ENCODE results near the gene NDUFA11. TPM values are rescaled to one million over a fixed set of nuclear protein-coding genes. Genes with fewer than 3 reads are reported as not detected.

NDUFA11 gene
- total and polyA plus RNA-seq, 2 of the 13 experiments (the other 11 are each of a cell fraction or from before 2014, with no cell fraction given), result 286 to 378 TPM

DNA sequence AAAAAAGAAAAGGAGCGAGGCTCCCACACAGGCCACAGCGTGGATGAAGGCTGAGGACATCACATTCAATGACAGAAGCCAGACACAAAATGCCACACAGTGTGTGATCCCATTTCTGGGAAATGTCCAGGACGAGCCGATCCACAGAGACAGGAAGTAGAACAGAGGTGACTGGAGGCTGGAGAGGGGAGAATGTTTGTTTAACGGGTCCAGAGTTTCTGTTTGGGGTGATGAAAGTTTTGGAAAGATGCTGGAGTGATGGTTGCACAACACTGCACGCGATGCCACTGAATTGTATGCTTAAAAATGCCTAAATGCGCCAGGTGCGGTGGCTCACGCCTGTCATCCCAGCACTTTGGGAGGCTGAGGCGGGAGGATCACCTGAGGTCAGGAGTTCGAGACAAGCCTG, 32.6 kb downstream of the NDUFA11 start (continued):
- TF ChIP-seq, protein P1, sequence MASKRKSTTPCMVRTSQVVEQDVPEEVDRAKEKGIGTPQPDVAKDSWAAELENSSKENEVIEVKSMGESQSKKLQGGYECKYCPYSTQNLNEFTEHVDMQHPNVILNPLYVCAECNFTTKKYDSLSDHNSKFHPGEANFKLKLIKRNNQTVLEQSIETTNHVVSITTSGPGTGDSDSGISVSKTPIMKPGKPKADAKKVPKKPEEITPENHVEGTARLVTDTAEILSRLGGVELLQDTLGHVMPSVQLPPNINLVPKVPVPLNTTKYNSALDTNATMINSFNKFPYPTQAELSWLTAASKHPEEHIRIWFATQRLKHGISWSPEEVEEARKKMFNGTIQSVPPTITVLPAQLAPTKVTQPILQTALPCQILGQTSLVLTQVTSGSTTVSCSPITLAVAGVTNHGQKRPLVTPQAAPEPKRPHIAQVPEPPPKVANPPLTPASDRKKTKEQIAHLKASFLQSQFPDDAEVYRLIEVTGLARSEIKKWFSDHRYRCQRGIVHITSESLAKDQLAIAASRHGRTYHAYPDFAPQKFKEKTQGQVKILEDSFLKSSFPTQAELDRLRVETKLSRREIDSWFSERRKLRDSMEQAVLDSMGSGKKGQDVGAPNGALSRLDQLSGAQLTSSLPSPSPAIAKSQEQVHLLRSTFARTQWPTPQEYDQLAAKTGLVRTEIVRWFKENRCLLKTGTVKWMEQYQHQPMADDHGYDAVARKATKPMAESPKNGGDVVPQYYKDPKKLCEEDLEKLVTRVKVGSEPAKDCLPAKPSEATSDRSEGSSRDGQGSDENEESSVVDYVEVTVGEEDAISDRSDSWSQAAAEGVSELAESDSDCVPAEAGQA (IDR thresholded peaks at IDR 0.05; ENCODE audit: low read depth), result peak; percentile 64; the same call in 1 of the 2 replicates
- TF ChIP-seq, protein P1 (CRISPR knock-in tag; IDR thresholded peaks at IDR 0.05; ENCODE audit: borderline replicate concordance), result no peak
- TF ChIP-seq, protein P2, sequence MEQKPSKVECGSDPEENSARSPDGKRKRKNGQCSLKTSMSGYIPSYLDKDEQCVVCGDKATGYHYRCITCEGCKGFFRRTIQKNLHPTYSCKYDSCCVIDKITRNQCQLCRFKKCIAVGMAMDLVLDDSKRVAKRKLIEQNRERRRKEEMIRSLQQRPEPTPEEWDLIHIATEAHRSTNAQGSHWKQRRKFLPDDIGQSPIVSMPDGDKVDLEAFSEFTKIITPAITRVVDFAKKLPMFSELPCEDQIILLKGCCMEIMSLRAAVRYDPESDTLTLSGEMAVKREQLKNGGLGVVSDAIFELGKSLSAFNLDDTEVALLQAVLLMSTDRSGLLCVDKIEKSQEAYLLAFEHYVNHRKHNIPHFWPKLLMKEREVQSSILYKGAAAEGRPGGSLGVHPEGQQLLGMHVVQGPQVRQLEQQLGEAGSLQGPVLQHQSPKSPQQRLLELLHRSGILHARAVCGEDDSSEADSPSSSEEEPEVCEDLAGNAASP (CRISPR knock-in tag; IDR thresholded peaks at IDR 0.05; ENCODE audit: borderline replicate concordance), result peak; percentile 92
- TF ChIP-seq POLR2AphosphoS5 (IDR thresholded peaks at IDR 0.05; ENCODE audit: low read depth, low read length), result peak; percentile 54
- no peak for TF ChIP-seq ZNF547 (CRISPR knock-in tag; IDR thresholded peaks at IDR 0.05)
- TF ChIP-seq GABPA (IDR thresholded peaks at IDR 0.05; ENCODE audit: low read depth, low read length), result no peak
- TF ChIP-seq GABPA (CRISPR knock-in tag; IDR thresholded peaks at IDR 0.05; ENCODE audit: low read depth), result peak; percentile 76
- no peak for TF ChIP-seq DR1 (CRISPR knock-in tag; IDR thresholded peaks at IDR 0.05)
- TF ChIP-seq SATB2 (CRISPR knock-in tag; IDR thresholded peaks at IDR 0.05), result no peak
- TF ChIP-seq, protein P3, sequence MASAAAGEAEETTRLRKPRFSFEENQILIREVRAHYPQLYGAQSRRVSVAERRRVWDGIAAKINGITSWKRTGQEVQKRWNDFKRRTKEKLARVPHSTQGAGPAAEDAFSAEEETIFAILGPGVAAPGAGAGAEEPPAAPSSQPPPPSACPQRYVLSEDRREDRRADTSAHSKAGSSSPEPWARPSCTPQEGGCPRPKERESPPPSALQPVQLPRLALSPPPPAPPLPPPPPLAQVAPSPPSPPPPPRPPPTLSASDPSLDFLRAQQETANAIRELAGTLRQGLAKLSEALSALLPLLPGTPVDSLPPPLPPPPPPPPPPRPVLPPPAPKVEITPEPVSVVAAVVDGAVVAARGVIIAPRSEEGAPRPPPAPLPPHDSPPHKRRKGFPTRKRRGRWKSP (CRISPR knock-in tag; IDR thresholded peaks at IDR 0.05), result peak; percentile 86; the same call in 1 of the 2 replicates
- no peak for TF ChIP-seq ZNF138 (CRISPR knock-in tag; IDR thresholded peaks at IDR 0.05; ENCODE audit: low read depth)
- TF ChIP-seq, protein P4, sequence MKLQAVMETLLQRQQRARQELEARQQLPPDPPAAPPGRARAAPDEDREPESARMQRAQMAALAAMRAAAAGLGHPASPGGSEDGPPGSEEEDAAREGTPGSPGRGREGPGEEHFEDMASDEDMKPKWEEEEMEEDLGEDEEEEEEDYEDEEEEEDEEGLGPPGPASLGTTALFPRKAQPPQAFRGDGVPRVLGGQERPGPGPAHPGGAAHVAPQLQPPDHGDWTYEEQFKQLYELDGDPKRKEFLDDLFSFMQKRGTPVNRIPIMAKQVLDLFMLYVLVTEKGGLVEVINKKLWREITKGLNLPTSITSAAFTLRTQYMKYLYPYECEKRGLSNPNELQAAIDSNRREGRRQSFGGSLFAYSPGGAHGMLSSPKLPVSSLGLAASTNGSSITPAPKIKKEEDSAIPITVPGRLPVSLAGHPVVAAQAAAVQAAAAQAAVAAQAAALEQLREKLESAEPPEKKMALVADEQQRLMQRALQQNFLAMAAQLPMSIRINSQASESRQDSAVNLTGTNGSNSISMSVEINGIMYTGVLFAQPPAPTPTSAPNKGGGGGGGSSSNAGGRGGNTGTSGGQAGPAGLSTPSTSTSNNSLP (IDR thresholded peaks at IDR 0.05; ENCODE audit: low read depth, low read length), result no peak
- TF ChIP-seq, protein P5, sequence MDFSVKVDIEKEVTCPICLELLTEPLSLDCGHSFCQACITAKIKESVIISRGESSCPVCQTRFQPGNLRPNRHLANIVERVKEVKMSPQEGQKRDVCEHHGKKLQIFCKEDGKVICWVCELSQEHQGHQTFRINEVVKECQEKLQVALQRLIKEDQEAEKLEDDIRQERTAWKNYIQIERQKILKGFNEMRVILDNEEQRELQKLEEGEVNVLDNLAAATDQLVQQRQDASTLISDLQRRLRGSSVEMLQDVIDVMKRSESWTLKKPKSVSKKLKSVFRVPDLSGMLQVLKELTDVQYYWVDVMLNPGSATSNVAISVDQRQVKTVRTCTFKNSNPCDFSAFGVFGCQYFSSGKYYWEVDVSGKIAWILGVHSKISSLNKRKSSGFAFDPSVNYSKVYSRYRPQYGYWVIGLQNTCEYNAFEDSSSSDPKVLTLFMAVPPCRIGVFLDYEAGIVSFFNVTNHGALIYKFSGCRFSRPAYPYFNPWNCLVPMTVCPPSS (IDR thresholded peaks at IDR 0.05), result no peak
- TF ChIP-seq, protein P6, sequence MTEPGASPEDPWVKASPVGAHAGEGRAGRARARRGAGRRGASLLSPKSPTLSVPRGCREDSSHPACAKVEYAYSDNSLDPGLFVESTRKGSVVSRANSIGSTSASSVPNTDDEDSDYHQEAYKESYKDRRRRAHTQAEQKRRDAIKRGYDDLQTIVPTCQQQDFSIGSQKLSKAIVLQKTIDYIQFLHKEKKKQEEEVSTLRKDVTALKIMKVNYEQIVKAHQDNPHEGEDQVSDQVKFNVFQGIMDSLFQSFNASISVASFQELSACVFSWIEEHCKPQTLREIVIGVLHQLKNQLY (CRISPR knock-in tag; IDR thresholded peaks at IDR 0.05), result peak; percentile 92
- peak; percentile 58; the same call in 1 of the 2 replicates for TF ChIP-seq ZBTB21 (CRISPR knock-in tag; IDR thresholded peaks at IDR 0.05)
- no peak for TF ChIP-seq NPAS2 (CRISPR knock-in tag; IDR thresholded peaks at IDR 0.05; ENCODE audit: borderline replicate concordance)
- TF ChIP-seq ARNT2 (CRISPR knock-in tag; IDR thresholded peaks at IDR 0.05; ENCODE audit: low read depth), result no peak; the same call in 1 of the 2 replicates
